KBM-7 (cell line): ENCODE results near the gene GPC6.

Experiments
- DNase-seq: peaks from one replicate; pipeline ENCODE4 v3.0.0-alpha.2; 2015
- in situ Hi-C: fragments of 300-500 bp; cut with MboI; formaldehyde crosslinking; loops from 2 replicates; pipeline ENCODE4 v1.14.3; 2020; ENCODE audit warnings: low sequenced_read_pairs, low pct_unique_long_range_greater_than_20kb, mixed read lengths

Gene GPC6

GRCh38 chr13:93732186-93732585 lies 505.6 kb downstream of the GPC6 start:
- no peak for DNase-seq
- in situ Hi-C loops: no loop called here

GRCh38 chr13:93736081-93736480 lies 509.5 kb downstream of the GPC6 start:
- in situ Hi-C loops: no loop called here
- no peak for DNase-seq

- in situ Hi-C loops: no loop called here
- no peak for DNase-seq
These were observed 510.3 kb downstream of the GPC6 start for GRCh38 chr13:93736909-93737308.

GRCh38 chr13:93740334-93740733 lies 513.7 kb downstream of the GPC6 start:
- DNase-seq: no peak

GRCh38 chr13:93744033-93744432 lies 517.4 kb downstream of the GPC6 start:
- no peak for DNase-seq
- in situ Hi-C loops: no loop called here

More at GRCh38 chr13:93740334-93740733, 513.7 kb downstream of the GPC6 start:
- in situ Hi-C loops: no loop called here

GRCh38 chr13:93744886-93745285 lies 518.3 kb downstream of the GPC6 start:
- in situ Hi-C loops: no loop called here
- DNase-seq: no peak

- DNase-seq: no peak
- in situ Hi-C loops: no loop called here
These were observed 519.3 kb downstream of the GPC6 start for GRCh38 chr13:93745884-93746283.

GRCh38 chr13:93746589-93746988 lies 520.0 kb downstream of the GPC6 start:
- in situ Hi-C loops: no loop called here

GRCh38 chr13:93750676-93751075 lies 524.1 kb downstream of the GPC6 start:
- no peak for DNase-seq
- in situ Hi-C loops: no loop called here

More at GRCh38 chr13:93746589-93746988, 520.0 kb downstream of the GPC6 start:
- DNase-seq: no peak

GRCh38 chr13:93751117-93751516 lies 524.5 kb downstream of the GPC6 start:
- DNase-seq: no peak
- in situ Hi-C loops: no loop called here

GRCh38 chr13:93752541-93752940 lies 525.9 kb downstream of the GPC6 start:
- in situ Hi-C loops: no loop called here
- no peak for DNase-seq

- DNase-seq: no peak
- in situ Hi-C loops: no loop called here
These were observed 527.0 kb downstream of the GPC6 start for GRCh38 chr13:93753639-93754038.

- DNase-seq: no peak
- in situ Hi-C loops: no loop called here
These were observed 528.7 kb downstream of the GPC6 start for GRCh38 chr13:93755341-93755740.

GRCh38 chr13:93758575-93758974 lies 532.0 kb downstream of the GPC6 start:
- DNase-seq: no peak
- in situ Hi-C loops: no loop called here

GRCh38 chr13:93762708-93763426 lies 536.3 kb downstream of the GPC6 start:
- no peak for DNase-seq
- in situ Hi-C loops: no loop called here

- in situ Hi-C loops: no loop called here
These were observed 538.5 kb downstream of the GPC6 start for GRCh38 chr13:93765062-93765461.

GRCh38 chr13:93765811-93766210 lies 539.2 kb downstream of the GPC6 start:
- DNase-seq: no peak
- in situ Hi-C loops: no loop called here

More at GRCh38 chr13:93765062-93765461, 538.5 kb downstream of the GPC6 start:
- DNase-seq: no peak

GRCh38 chr13:93766719-93767118 lies 540.1 kb downstream of the GPC6 start:
- in situ Hi-C loops: no loop called here
- DNase-seq: no peak

- in situ Hi-C loops: no loop called here
- no peak for DNase-seq
These were observed 540.7 kb downstream of the GPC6 start for GRCh38 chr13:93767180-93767916.

GRCh38 chr13:93767917-93768409 lies 541.4 kb downstream of the GPC6 start:
- in situ Hi-C loops: no loop called here
- no peak for DNase-seq
